BLaER1 treated with 17β-estradiol and CSF1 and Interleukin-3, amounts not matched to agents 10 nM and 100 nM (cell line): Measurements from ENCODE around the gene NSMCE4A.
"Not testable (repeated sequence)": the region's sequence is repeated elsewhere in the genome, so short reads cannot be mapped to it uniquely, and the experiment has no call there.

ENCODE experiments used
- H3K27ac ChIP-seq, 11 experiments: shearing (Covaris generic); formaldehyde crosslinking; 2 replicates each; pipeline ENCODE4 v1.8.1; 2022
- H3K27me3 ChIP-seq, 11 experiments: shearing (Covaris generic); formaldehyde crosslinking; 2 replicates each; pipeline ENCODE4 v1.8.1; 2022
- H3K36me3 ChIP-seq, 11 experiments: shearing (Covaris generic); formaldehyde crosslinking; 2 replicates each; pipeline ENCODE4 v1.8.1; 2022
- H3K4me1 ChIP-seq, 10 experiments: shearing (Covaris generic); formaldehyde crosslinking; 2 replicates each; pipeline ENCODE4 v1.8.1; 2022
- H3K4me2 ChIP-seq, 11 experiments: shearing (Covaris generic); formaldehyde crosslinking; 2 replicates each; pipeline ENCODE4 v1.8.1; 2022
- H3K4me3 ChIP-seq, 10 experiments: shearing (Covaris generic); formaldehyde crosslinking; 2 replicates each; pipeline ENCODE4 v1.8.1; 2022
- H3K9ac ChIP-seq, 11 experiments: shearing (Covaris generic); formaldehyde crosslinking; 2 replicates each; pipeline ENCODE4 v1.8.1; 2022
- H3K9me3 ChIP-seq, 11 experiments: shearing (Covaris generic); formaldehyde crosslinking; replicated peaks in 1 of 11; 2 replicates each; pipeline ENCODE4 v1.8.1; 2022
- H4K20me1 ChIP-seq, 11 experiments: shearing (Covaris generic); formaldehyde crosslinking; 2 replicates each; pipeline ENCODE4 v1.8.1; 2022
- Cebpa-rat ChIP-seq, 11 experiments: shearing (Covaris generic); IDR thresholded peaks; 2 replicates each; pipeline ENCODE4 v1.8.1; 2022

NSMCE4A gene, protein sequence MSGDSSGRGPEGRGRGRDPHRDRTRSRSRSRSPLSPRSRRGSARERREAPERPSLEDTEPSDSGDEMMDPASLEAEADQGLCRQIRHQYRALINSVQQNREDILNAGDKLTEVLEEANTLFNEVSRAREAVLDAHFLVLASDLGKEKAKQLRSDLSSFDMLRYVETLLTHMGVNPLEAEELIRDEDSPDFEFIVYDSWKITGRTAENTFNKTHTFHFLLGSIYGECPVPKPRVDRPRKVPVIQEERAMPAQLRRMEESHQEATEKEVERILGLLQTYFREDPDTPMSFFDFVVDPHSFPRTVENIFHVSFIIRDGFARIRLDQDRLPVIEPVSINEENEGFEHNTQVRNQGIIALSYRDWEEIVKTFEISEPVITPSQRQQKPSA

GRCh38 chr10:121974535-121975294, at the start of gene NSMCE4A:
Gene NSMCE4A (minus strand): TSS chr10:121975217. CDS start chr10:121975165, 52 bp downstream.
- Histone ChIP-seq H3K4me2 (peak within 1 kb of the TSS; percentile 80 to 98 (median 91)), H3K27ac (peak within 1 kb of the TSS; percentile 78 to 98 (median 96)), H3K9me3 (peaks cover 31 to 39% (median 35%) of the 10 kb centered on the region in 11 experiments), H3K27me3 (no peaks in the 10 kb centered on the region), H4K20me1 (peaks cover 3 to 38% (median 25%) of the 10 kb centered on the region in 11 experiments; a peak in 19 of 22 replicates), H3K36me3 (peaks cover 24 to 43% (median 36%) of the 10 kb centered on the region in 11 experiments), H3K4me1 (peaks cover 12 to 24% (median 20%) of the 10 kb centered on the region in 10 experiments), H3K4me3 (peak within 1 kb of the TSS; percentile 67 to 96 (median 89)), H3K9ac (peak within 1 kb of the TSS; percentile 87 to 98 (median 96))
- TF ChIP-seq Cebpa-rat (IDR thresholded peaks at IDR 0.05): no peak

- not testable (repeated sequence) for H3K27ac ChIP-seq, H3K9me3 ChIP-seq, H3K27me3 ChIP-seq, H3K4me1 ChIP-seq, H3K4me2 ChIP-seq, H4K20me1 ChIP-seq, H3K9ac ChIP-seq, H3K4me3 ChIP-seq, H3K36me3 ChIP-seq
Measured at GRCh38 chr10:122023257-122023656, 48.2 kb upstream of the NSMCE4A start.

DNA sequence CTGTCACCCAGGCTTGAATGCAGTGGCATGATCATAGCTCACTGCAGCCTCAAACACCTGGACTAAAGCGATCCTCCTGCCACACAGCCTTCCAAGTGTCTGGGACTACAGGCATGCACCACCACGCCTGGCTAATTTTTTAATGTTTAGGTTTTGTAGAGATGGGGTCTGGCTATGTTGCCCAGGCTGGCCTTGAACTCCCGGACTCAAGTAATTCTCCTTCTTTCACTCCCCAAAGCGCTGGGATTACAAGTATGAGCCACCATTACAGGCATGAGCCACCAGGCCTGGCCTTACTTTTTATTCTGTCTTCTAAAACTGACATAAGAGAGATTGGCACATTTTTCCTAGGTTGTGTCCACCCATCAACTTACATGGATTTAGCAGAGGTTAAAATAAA, 47.3 kb upstream of the NSMCE4A start:
- no peak overlapping the region for H3K4me2 ChIP-seq
- no peaks in the 10 kb centered on the region for H4K20me1 ChIP-seq
- TF ChIP-seq Cebpa-rat (IDR thresholded peaks at IDR 0.05): no peak
- no peaks in the 10 kb centered on the region for H3K9me3 ChIP-seq
- H3K9ac ChIP-seq: no peak overlapping the region
- H3K27ac ChIP-seq: no peak overlapping the region
- no peaks in the 10 kb centered on the region for H3K36me3 ChIP-seq
- no peaks in the 10 kb centered on the region for H3K27me3 ChIP-seq
- no peak overlapping the region for H3K4me3 ChIP-seq
- H3K4me1 ChIP-seq: no peaks in the 10 kb centered on the region

GRCh38 chr10:122021828-122022227, 46.8 kb upstream of the NSMCE4A start:
- H3K27me3 ChIP-seq: no peaks in the 10 kb centered on the region
- H3K36me3 ChIP-seq: no peaks in the 10 kb centered on the region
- H3K9ac ChIP-seq: no peak overlapping the region
- no peaks in the 10 kb centered on the region for H3K9me3 ChIP-seq
- H3K4me3 ChIP-seq: no peak overlapping the region
- no peak overlapping the region for H3K27ac ChIP-seq
- H3K4me2 ChIP-seq: no peak overlapping the region
- no peaks in the 10 kb centered on the region for H3K4me1 ChIP-seq
- H4K20me1 ChIP-seq: no peaks in the 10 kb centered on the region
- TF ChIP-seq Cebpa-rat (IDR thresholded peaks at IDR 0.05): no peak

DNA sequence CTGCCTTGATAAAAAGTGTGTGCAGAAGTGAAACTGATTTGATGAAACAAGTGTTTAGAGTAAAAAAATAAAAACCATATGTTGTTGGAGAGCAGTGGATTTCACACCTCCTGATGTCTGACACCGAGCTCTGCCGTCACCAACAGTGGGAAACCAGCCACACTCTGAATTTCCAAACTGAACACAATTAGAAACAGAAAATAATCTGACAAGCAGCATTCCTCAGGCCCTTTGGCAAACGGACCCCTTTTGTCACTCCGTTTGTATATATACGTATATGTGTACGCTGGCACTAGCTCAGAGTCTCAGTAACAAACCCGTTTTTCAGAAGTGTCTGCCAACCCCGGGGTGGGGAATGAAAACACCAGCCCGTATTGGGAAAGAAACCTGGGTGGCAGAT, 46.4 kb upstream of the NSMCE4A start:
- Histone ChIP-seq H4K20me1 (no peaks in the 10 kb centered on the region), H3K27ac (no peak overlapping the region), H3K4me2 (no peak overlapping the region), H3K9ac (no peak overlapping the region), H3K27me3 (no peaks in the 10 kb centered on the region), H3K4me3 (no peak overlapping the region), H3K36me3 (no peaks in the 10 kb centered on the region), H3K4me1 (no peaks in the 10 kb centered on the region), H3K9me3 (no peaks in the 10 kb centered on the region)
- TF ChIP-seq Cebpa-rat (IDR thresholded peaks at IDR 0.05): no peak

GRCh38 chr10:122020226-122020625, 45.2 kb upstream of the NSMCE4A start:
- H3K4me1 ChIP-seq: no peaks in the 10 kb centered on the region
- no peak overlapping the region for H3K9ac ChIP-seq
- H3K27me3 ChIP-seq: no peaks in the 10 kb centered on the region
- H3K9me3 ChIP-seq: no peaks in the 10 kb centered on the region
- no peak overlapping the region for H3K27ac ChIP-seq
- H3K4me2 ChIP-seq: no peak overlapping the region
- H3K36me3 ChIP-seq: no peaks in the 10 kb centered on the region
- no peak for TF ChIP-seq Cebpa-rat (IDR thresholded peaks at IDR 0.05)
- no peaks in the 10 kb centered on the region for H4K20me1 ChIP-seq
- H3K4me3 ChIP-seq: no peak overlapping the region

GRCh38 chr10:122019414-122019975, 44.5 kb upstream of the NSMCE4A start:
- Histone ChIP-seq H3K9me3 (no peaks in the 10 kb centered on the region), H3K4me1 (no peaks in the 10 kb centered on the region), H3K9ac (no peak overlapping the region), H3K36me3 (no peaks in the 10 kb centered on the region), H3K27ac (no peak overlapping the region), H4K20me1 (no peaks in the 10 kb centered on the region), H3K4me3 (no peak overlapping the region), H3K27me3 (no peaks in the 10 kb centered on the region), H3K4me2 (no peak overlapping the region)
- no peak for TF ChIP-seq Cebpa-rat (IDR thresholded peaks at IDR 0.05)

GRCh38 chr10:122018951-122019413, 44.0 kb upstream of the NSMCE4A start:
- no peaks in the 10 kb centered on the region for H4K20me1 ChIP-seq
- no peaks in the 10 kb centered on the region for H3K27me3 ChIP-seq
- no peaks in the 10 kb centered on the region for H3K9me3 ChIP-seq
- no peak for TF ChIP-seq Cebpa-rat (IDR thresholded peaks at IDR 0.05)
- H3K4me1 ChIP-seq: no peaks in the 10 kb centered on the region
- H3K27ac ChIP-seq: no peak overlapping the region
- no peak overlapping the region for H3K9ac ChIP-seq
- no peak overlapping the region for H3K4me2 ChIP-seq
- H3K36me3 ChIP-seq: no peaks in the 10 kb centered on the region
- no peak overlapping the region for H3K4me3 ChIP-seq

- H3K9ac ChIP-seq: no peak overlapping the region
- H3K4me2 ChIP-seq: no peak overlapping the region
- H3K27me3 ChIP-seq: no peaks in the 10 kb centered on the region
- no peak overlapping the region for H3K27ac ChIP-seq
- no peak for TF ChIP-seq Cebpa-rat (IDR thresholded peaks at IDR 0.05)
- H3K36me3 ChIP-seq: no peaks in the 10 kb centered on the region
- H3K4me3 ChIP-seq: no peak overlapping the region
- H4K20me1 ChIP-seq: no peaks in the 10 kb centered on the region
- no peaks in the 10 kb centered on the region for H3K9me3 ChIP-seq
- no peaks in the 10 kb centered on the region for H3K4me1 ChIP-seq
Measured at GRCh38 chr10:122018491-122018890, 43.5 kb upstream of the NSMCE4A start.

DNA sequence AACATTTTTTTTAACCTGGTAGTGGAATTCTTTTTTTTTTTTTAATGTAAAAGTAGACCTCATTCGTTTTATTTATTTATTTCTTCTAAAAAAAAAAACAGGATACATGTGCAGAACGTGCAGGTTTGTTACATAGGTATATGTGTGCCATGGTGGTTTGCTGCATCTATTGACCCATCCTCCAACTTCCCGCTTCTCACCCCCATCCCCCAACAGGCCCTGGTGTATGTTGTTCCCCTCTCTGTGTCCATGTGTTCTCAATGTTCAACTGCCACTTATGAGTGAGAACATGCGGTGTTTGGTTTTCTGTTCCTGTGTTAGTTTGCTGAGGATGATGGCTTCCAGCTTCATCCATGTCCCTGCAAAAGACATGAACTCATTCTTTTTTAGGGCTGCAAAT, 42.9 kb upstream of the NSMCE4A start:
- H4K20me1 ChIP-seq, H3K9me3 ChIP-seq, H3K4me1 ChIP-seq, H3K4me2 ChIP-seq, H3K27me3 ChIP-seq, H3K4me3 ChIP-seq, H3K9ac ChIP-seq, H3K27ac ChIP-seq, H3K36me3 ChIP-seq: not testable (repeated sequence)
